Activated CD8-positive, alpha-beta memory T cell treated with anti-CD3 and anti-CD28 coated beads for 4 hours (primary cell): ENCODE data around the gene EVA1C.
"Not testable (repeated sequence)": the region's sequence is repeated elsewhere in the genome, so short reads cannot be mapped to it uniquely, and the experiment has no call there.

Experiments
- DNase-seq, 2 donors: peaks; one replicate each; pipeline ENCODE4 v3.0.0-alpha.2; 2020; ENCODE audit warnings: low read depth in 2 of 2

Gene EVA1C, protein sequence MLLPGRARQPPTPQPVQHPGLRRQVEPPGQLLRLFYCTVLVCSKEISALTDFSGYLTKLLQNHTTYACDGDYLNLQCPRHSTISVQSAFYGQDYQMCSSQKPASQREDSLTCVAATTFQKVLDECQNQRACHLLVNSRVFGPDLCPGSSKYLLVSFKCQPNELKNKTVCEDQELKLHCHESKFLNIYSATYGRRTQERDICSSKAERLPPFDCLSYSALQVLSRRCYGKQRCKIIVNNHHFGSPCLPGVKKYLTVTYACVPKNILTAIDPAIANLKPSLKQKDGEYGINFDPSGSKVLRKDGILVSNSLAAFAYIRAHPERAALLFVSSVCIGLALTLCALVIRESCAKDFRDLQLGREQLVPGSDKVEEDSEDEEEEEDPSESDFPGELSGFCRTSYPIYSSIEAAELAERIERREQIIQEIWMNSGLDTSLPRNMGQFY

DNA sequence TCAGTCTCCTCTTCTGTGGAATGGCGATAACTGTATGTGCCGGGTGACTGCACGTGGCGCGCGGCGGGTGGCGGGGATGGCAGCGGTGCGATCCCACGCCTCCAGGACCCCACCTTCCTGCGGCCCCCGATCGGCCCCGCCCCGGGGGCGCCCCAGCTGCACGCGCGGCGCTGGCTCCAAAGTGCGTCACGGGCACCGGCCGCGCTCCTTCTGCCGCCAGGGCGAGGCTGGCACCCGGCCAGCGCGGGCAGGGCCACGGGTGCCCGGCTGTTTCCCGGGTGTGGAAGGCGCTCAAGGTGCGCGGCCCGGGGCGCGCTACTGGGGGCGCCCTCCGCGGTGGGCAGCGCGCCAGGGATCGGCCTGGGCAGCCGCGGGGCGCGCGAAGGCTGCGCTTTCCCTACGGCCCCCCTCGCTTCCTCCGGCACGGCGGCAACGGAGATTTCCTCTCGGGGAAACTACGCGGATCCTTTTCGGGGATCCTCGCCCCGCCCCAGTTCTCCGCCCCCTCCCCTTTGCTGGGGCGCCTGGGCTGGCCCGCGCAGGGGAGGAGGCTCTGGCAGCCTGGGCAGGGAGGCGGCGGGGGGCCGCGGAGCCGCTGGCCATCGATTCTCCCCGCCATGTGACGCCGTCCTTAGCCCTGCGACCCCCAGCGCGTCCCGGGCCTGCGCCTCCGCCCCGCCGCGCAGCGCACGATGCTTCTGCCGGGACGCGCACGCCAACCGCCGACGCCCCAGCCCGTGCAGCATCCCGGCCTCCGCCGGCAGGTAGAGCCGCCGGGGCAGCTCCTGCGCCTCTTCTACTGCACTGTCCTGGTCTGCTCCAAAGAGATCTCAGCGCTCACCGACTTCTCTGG is at the start of gene EVA1C:
EVA1C (plus strand) TSS at position 545 of the 853 bp plus-strand sequence; CDS start at position 693, 148 bp downstream.
- peak; percentile 60 to 63 for DNase-seq

DNA sequence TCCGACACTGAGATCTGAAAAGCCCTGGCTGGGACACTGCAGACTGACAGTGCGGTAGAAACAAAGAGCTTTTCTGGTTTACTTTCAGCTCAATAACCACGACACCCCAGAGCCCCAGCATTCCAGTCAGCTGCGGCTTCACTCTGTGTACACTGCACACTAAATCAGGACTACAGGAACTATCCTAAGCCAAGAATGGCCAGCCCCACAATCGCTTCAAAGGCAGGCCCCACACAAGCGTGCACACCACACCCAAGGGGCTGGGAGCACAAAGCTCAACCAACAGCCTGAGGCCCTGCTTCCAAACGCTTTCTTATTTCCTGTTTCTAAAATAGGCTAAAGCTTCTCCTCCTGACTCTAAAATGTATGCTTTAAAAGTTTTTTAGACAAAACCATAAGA is 48.1 kb upstream of the EVA1C start:
- DNase-seq = no peak

DNA sequence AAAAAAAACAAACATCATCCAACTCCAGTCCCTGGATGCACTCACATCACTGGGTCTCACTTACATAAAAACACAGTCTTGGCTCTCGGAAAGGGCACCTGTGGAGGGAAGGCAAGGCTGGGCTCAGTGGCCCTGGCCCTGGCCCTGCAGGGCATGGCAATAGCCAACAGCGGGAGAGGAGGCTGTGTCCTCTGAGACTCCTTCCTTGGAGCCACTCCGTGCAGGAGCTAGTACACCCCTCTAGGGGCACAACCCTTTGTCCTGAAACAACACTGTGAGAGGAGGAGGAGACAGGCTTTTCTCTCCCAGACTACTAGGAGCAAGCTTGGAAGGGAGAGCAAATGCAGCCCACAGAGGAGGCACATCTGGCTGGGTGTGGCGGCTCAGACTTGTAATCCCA is 47.7 kb upstream of the EVA1C start:
- no peak for DNase-seq

DNA sequence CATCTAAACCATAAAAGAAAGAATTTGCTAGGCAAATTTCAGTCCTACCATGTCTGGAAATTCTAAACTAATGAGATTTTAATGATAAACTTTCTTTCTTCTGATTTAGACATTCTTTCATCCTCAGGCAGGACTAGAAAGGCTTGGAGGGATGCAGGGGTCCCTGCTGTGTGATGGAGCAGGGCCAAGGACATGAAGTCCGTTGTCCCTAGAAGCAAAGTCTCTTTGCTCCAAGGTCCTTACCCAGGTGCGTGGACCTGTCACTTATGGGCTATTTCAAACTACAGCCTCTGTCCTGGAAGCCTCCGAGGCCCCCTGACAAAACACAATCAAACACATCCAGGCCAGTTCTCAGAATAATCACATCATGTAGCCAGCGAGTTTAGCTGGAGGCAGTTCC is 46.3 kb upstream of the EVA1C start:
- no peak for DNase-seq

DNA sequence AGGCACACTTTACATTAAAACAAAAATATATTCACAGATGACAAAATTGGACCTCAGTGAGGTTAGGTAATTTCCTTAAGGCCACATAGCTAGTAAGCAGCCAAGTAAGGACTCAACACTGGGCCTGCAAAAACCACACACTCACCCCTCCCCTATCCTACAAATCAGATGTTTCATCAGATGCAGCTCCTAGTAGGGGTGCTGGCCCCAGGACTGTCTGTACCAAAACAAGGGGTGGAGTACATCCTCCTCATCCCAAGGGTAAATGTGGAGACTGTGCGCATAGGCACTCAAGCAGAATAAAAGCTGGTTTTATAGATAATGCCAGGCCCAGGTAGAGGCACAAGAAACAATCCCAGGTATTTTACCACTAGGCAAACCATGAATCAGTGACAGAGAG is 45.3 kb upstream of the EVA1C start:
- no peak for DNase-seq

DNA sequence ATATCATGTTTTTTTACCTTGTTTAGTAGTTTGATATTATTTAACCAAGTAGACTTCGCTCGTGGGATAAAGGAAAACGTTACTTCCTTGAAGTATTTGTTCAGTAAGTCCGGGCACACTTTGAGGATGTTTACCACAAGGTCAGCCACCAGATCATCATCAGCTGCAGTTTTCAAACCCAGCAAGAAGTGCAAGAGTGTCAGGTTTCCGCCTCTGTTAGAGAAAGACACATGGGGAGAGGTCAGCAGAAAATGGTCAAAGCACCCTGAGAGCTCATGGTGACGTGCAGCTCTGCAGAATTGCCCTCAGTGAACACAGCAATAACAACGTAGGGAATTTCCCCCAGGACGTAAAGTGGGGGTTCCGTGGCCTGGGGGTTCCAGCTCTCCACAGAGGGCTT is 44.1 kb upstream of the EVA1C start:
- DNase-seq = no peak

DNA sequence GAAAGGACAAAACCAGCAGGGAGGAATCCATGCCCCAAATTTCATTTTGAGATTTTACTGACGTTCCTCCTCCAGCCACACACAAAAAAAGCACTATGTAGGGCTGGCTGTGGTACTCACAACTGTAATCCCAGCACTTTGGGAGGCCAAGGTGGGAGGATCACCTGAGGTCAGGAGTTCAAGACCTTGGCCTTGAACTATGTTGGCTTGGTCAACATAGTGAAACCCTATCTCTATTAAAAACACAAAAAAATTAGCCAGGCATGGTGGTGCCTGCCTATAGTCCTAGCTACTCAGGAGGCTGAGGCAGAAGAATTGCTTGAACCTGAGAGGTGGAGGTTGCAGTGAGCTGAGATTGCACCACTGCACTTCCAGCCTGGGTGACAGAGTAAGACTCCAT is 43.5 kb upstream of the EVA1C start:
- DNase-seq = not testable (repeated sequence)

DNA sequence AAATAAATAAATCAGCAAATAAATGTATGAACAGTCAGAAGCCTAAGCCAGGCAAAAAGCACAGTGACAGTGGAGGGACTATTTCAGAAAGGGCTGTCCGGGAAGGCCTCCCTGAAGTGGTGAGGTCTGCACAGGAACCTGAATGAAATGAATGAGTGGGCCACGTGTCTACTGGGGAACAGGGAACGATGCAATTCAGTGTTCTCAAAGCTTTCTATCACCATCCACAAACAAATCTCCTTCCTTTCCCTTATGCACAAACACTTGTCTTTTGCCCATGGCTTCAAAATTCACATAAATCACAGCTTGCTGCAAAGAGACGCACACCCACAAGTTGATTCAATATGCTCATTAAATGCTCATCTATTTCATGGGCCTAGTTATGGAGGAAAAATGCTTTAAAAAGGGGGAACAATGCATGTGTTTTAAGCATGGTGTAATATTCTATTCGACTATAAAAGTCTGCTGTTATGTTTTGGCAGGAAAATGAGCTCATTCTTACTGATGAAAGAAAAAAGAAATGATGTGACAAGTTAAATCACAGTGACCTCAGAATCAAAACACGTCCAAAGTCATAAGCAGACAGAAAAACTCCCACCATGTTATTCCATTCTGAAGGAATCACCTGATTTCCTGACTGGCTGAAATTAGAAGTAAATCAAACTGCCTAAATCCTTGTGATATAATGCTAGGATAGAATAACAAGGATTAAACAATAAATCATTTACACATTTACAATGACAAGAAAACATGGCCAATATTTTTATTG is 41.3 kb upstream of the EVA1C start:
- DNase-seq = no peak

DNA sequence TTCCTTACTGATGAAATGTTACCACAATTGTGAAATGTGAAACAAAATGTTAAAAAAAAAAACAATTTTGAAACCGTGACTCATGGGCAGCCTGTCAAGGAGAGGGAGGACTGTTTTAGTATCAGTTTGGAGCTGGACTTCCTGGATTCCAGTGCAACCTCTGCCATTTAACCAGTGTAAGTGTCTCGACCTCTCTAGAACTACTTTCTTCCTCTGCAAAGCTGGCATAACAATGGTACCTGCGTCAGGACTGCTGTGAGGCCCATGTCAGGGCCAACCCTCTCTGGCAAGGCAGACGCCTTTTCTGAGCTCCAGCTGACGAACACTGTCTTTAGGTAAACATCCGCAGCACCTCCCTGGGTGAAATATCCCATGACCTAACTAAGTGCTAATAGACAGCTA is 40.6 kb upstream of the EVA1C start:
- no peak for DNase-seq

DNA sequence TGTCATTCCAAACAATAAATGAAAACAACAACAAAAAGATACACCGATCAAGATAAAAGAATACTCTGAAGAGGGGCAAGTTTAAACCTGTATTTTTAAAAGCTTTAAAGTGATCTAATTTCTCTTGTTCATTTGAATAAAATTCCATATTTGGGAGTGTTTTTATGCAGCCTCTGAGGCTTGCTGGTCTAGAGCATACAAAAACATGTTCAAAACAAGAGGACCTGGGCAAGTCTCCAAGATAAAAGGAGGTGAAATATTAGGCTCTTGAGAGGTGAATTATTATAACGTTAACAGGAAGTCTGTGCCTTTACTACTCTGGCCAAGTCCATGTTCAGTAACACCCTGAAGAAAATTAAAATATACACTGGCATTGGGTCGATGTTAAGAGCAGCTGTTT is 39.8 kb upstream of the EVA1C start:
- DNase-seq = no peak

DNA sequence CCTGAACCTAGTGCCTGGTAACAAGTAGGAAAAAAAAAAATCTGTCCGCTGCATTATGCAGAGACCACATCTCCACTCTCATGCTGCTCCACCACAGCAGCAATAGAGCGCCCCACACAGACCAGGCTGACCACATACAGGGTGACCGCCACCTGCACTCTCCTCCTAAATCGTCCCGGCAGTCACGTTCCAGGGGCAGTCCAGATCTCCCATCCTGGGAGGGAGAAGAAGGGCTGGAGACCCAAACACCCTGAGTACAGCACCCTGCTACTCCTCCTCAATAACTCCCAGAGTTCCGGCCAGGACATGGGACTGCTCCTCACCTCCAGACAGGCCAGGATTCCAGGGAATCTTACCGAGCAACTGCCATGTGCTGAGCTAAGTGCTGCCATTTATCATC is 35.0 kb upstream of the EVA1C start:
- DNase-seq = no peak

DNA sequence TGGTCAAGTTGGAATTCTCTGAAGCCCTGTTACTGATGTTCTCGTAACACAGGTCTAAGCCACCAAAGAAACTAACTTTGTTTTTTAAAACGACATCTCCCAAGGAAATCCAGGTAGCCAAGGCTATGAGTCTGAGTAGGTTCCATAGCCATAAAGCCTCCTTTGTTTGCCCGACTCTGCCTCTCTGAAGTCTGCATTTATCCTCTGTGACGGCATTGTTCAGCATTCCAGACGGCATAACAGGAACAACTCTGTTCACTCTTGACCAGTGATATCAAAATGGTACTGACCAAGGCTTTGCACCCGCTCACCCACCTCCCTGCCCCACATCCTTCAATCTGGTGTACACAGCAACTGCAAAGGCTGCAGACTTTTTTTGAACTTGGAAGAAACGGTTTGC is 34.5 kb upstream of the EVA1C start:
- DNase-seq = no peak

DNA sequence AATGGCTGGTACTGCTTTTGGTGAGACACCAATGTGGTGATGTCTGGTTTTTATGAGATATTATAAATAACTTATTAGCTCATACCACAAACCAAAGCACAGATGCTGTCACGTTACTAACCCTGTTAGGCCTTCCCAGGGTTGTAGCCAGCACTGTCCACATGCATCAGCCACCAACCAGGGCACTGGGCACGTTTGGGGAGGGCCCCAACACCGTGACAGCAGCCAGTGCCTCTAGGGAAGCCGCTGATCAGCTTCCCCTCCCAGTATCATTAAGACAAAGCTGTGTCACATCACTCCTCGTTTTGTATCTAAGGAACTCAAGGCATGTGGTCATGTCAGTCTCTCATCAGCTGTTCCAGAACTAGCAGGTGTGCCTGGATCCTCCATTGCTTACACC is 33.5 kb upstream of the EVA1C start:
- no peak for DNase-seq

DNA sequence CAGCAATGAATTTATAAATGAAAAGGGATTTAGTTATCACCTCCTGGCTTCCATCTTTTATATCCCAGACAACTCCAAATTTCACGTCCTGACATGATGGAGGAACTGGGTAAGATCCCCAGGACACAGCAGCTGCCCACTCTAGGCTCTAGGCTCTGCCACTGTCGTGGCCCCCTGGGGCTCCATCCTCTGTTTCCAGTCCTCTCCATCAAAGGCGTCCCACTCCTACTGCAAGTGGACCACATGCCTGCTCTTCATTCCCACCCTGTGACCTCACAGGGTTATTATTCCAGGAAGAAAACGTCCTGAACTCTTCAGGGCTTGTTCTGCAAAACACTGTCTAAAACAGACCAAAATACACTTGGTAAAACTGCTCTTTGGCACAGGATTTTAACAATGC is 31.6 kb upstream of the EVA1C start:
- DNase-seq = no peak

DNA sequence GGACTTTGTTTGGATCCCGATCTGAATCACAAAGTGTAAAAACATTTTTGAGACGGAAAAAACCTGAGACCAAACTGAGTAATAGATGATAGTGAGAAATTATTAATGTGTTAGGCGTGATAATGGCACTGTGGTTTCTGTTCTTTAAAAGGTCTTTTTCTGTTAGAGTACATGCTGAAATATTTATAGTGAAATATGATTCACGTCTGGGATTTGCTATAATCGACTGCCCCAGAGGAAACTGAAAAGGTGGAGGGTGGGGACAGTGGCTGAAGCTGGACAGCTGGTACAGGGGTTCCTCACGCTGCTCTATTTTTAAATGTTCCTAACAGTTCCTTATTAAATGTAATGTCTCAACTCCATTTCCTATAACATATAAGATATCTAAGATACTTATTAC is 30.9 kb upstream of the EVA1C start:
- no peak for DNase-seq

DNA sequence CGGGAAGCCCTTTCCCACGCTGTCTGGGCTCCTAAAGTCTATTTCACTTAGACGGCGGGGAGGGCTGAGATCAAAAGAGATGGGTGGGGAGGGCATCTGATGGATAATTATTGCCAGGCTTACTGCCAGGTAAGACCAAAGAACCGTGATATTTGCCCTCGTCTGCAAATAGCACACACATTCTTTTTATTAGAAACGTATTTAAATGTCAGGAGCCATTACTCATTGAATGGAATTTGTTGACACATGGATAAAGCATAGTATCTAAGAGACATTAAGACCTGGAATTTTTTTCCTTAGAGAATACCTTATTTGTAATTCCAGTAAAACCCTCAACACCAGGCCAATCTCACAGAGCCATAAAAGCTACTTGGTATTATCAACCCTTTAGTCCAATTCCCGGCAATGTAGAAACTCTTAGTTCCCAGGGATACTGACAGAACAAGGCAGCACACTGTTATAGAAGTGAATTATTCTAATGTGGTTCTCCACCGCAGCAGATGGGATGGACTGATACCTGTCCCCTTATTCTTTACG is 30.3 kb upstream of the EVA1C start:
- DNase-seq = no peak

DNA sequence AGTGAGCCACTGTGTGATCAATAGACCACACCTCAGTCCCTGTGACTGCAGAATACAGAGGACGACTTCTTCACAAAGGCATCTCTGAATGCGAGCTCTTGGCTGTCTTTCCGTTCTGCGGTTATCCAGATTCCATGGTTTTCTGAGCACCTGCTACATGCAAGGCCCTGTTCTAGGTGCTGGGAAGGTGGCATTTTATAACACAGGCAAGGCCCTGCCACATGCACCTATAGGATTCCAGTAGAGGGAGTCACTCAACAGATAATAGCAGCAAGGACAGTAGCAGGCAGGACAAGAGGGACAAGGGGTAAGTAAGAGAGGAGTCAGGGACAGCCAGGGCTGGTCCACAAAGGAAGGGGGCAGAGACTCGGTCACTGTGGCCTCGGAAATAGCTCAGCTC is 28.7 kb upstream of the EVA1C start:
- no peak for DNase-seq

DNA sequence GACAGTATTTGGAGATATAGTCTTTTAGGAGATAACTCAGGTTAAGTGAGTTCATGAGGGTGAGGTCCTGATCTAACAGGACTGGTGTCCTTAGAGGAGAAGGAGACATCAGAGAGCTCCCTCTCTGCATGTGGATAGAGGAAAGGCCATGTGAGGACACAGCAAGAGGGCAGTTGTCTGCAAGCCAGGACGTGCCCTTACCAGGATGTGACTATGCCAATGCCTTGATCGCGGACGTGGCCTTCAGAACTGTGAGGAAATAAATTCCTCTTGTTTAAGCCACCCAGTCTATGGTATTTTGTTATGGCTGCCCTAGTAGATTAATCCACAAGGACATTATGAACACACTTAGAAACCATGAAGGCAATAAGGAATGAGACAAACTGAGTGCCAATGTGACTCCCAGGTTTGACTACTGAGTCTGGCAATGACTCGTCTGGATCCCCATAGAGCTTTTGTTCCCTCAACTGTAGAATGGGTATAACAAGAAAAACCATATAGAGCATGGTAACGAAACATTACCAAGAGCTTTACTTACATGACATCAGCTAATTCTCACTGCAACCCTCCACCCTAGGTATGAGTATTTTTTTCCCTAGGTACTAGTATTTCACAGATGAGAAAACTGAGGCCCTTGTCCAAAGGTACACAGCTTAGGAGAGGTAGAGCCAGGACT is 26.2 kb upstream of the EVA1C start:
- DNase-seq = no peak

DNA sequence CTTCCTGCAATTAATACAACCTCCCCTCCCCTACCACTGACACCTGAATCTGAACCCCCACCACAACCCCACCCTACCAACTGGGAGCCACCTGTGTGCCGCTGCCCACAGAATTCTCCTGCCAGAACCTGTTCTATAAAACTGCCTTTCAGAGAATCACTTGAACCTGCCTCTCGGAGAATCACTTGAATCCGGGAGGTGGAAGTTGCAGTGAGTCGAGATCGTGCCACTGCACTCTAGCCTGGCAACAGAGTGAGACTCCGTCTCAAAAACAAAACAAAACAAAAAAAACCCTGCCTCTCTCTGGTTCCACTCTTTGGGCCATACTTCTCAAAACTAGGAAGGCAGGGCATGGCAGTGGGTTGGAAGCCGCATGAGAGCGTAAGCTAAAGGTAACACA is 25.4 kb upstream of the EVA1C start:
- no peak for DNase-seq

DNA sequence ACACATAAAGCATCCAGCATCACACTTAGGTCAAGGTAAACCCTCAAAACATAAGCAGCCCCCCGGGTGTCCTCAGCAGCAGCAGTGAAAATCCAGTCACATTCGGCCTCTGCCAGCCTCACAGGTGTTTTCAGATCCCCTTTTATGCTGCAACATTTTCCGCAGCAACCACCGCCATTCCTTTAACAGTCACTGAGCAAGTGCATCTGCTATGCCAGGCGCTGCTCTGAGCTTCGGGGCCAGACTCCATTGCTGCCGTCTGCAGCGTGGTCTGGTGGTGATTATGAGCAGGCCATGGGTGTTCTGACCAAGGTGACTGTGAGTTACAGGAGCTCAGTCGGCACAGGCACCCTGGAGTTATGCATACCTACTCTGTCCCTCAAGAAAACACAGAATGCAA is 24.2 kb upstream of the EVA1C start:
- DNase-seq = no peak

DNA sequence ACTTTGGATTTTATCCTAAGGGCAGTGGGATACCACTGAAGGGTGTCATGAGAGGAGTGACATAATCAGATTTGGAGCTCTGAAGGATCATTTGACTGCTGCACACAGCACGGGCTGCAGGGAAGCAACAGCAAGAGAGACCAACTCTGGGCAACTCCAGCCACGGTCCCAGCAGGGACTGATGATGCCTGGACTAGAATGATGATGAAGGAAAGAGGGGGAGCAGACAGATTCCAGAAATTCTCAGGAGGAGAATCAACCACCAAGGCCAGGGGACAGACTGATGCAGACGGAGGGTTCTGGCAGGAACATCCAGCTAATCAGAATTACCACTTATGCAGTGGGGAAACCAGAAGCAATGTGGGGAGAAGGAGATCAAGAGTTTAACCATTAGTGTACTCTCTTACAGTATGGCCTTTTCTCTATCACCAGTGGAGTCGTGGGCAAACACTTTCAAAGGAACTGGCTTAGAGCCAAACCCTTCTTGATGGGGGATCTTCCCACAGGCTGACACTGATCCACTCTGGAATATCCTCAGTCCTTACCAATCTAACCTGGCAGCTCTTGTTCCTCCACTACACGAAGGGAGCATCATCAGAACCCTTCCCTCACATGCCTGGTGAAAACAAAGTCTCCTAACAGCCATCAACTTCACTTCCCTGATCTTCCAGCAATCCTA is 23.0 kb upstream of the EVA1C start:
- DNase-seq = no peak
